Cardiac fibroblast (primary cell): ENCODE data around the gene DENND4C.
A peak's percentile ranks its signal among the peaks of the same experiment; 100 is the strongest.

Source experiments
- DNase-seq, 2 donors: peaks; one replicate each; pipeline versions ENCODE4 v3.0.0 to v3.0.0-alpha.2; 2010; ENCODE audit warnings: low read depth in 2 of 2
- H3K4me3 ChIP-seq, 2 donors: replicated peaks in 1 of 2; 1 replicate in 1 of 2; 2 replicates in 1 of 2; pipeline ENCODE4 v1.5.1; 2011; ENCODE audit warnings: low read depth in 2 of 2, low read length in 2 of 2, mild to moderate bottlenecking in 2 of 2, moderate library complexity in 1 of 2
- TF ChIP-seq, protein P1 (sequence below): IDR thresholded peaks from one replicate; pipeline ENCODE4 v1.5.1; 2011; ENCODE audit warnings: low read depth, mild to moderate bottlenecking, low read length, inconsistent platforms

Gene DENND4C

DNA sequence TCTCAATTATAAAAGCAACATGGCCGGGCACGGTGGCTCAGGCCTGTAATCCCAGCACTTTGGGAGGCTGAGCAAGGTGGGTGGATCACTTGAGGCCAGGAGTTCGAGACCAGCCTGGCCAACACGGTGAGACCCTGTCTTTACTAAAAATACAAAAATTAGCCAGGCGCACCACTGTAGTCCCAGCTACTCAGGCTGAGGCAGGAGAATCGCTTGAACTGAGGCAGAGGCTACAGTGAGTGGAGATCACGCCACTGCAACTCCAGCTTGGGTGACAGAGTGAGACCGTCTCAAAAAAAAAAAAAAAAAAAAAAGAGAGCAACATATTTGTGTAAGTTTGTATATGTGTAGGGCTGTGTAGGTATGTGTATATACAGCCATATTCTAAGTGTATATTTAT, 142.1 kb downstream of the DENND4C start:
- TF ChIP-seq, protein P1, sequence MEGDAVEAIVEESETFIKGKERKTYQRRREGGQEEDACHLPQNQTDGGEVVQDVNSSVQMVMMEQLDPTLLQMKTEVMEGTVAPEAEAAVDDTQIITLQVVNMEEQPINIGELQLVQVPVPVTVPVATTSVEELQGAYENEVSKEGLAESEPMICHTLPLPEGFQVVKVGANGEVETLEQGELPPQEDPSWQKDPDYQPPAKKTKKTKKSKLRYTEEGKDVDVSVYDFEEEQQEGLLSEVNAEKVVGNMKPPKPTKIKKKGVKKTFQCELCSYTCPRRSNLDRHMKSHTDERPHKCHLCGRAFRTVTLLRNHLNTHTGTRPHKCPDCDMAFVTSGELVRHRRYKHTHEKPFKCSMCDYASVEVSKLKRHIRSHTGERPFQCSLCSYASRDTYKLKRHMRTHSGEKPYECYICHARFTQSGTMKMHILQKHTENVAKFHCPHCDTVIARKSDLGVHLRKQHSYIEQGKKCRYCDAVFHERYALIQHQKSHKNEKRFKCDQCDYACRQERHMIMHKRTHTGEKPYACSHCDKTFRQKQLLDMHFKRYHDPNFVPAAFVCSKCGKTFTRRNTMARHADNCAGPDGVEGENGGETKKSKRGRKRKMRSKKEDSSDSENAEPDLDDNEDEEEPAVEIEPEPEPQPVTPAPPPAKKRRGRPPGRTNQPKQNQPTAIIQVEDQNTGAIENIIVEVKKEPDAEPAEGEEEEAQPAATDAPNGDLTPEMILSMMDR, result no peak
- H3K4me3 ChIP-seq, result no peak overlapping the region
- DNase-seq, result no peak

DNA sequence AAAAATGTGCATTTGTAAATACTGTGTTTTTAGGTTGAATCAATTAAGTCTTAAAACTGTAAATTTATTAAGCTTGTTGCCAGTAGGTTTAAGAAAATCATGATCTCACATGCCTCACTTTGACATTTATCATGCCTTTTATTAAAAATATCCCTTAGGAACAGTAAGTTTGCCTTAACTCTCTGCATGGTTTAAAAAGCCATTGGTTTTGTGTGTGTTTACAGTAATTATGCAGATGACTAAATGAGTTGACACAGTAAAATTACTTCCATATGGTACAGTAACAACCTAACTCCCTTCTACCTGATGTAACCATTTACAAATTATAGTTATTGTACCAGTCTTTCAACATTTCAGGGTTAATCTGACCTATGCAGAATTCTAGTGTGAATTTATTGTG, 143.0 kb downstream of the DENND4C start:
- TF ChIP-seq, protein P1, result no peak
- DNase-seq, result no peak
- no peak overlapping the region for H3K4me3 ChIP-seq

- TF ChIP-seq, protein P1, result no peak
- DNase-seq, result peak; percentile 40 to 73
- H3K4me3 ChIP-seq, result no peak overlapping the region
Observed at GRCh38 chr9:19375538-19375937, 145.0 kb downstream of the DENND4C start.

DNA sequence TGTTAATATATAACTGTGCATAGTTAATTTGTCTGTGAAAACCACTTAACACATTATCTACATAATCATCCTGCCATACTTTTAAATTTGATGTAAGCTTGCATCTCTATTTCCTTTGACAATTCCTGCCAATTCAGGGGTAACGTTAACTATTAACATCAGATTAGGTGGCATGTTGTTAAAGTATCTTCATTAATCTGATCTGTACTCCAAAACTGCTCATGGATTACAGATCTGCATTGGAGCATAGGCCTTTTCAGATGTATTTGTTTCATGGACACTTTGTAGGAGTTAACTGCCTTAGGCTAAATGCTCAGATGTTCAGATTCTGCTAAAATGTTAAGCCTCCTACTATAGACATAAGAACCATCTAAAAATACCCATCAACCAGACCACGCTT, 146.4 kb downstream of the DENND4C start:
- H3K4me3 ChIP-seq, result no peak overlapping the region
- TF ChIP-seq, protein P1, result no peak
- DNase-seq, result no peak

DNA sequence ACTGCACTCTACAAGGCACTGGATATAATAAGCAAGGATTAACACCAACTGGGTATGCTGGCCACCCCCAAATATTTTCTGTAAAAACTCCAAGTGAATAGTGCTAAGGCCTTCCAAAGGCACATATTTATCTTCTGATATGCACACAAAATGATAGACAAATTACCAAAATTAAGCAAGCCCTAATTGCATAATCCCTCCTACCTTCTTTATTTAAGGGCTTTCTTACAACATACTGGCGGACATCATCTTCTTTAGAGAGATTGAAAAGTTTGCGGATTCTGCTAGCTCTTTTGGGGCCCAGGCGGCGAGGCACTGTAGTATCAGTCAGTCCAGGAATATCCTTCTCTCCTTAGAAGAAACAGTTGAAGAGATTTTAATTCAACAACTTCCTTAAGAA, 147.7 kb downstream of the DENND4C start:
- H3K4me3 ChIP-seq, result peak overlapping the region; percentile 16 to 72
- peak in 1 of 2 donors; percentile 20 for DNase-seq
- TF ChIP-seq, protein P1, result no peak

- peak overlapping the region; percentile 72 to 80 for H3K4me3 ChIP-seq
- TF ChIP-seq, protein P1, result no peak
- no peak for DNase-seq
Observed at GRCh38 chr9:19378647-19379046, 148.2 kb downstream of the DENND4C start.

- H3K4me3 ChIP-seq, result peak overlapping the region; percentile 72 to 80
- TF ChIP-seq, protein P1, result no peak
- no peak for DNase-seq
Observed at GRCh38 chr9:19379283-19379682, 148.8 kb downstream of the DENND4C start.
